Measurements from ENCODE around the gene AXIN1.

AXIN1 gene

GRCh38 chr16:286491-287297 is 65.8 kb downstream of the AXIN1 start:
- peaks cover 5% of the 10 kb centered on the region; the same call in 1 of the 2 replicates for H3K36me3 ChIP-seq (ENCODE audit: insufficient read depth, low read length)
- no peaks in the 10 kb centered on the region for H3K9me3 ChIP-seq (ENCODE audit: insufficient read depth, low read depth, low read length)

GRCh38 chr16:285146-286055 is 67.1 kb downstream of the AXIN1 start:
- H3K4me1 ChIP-seq (ENCODE audit: insufficient read depth, low read length, poor library complexity, severe bottlenecking) = no peaks in the 10 kb centered on the region
- no peak overlapping the region for H3K9ac ChIP-seq (ENCODE audit: low read depth, low read length, poor library complexity, severe bottlenecking)
- H3K4me2 ChIP-seq (ENCODE audit: low read depth, low read length, poor library complexity, severe bottlenecking) = no peak overlapping the region
- H3K9me3 ChIP-seq (ENCODE audit: insufficient read depth, low read depth, low read length) = no peaks in the 10 kb centered on the region
- no peaks in the 10 kb centered on the region for H3K79me2 ChIP-seq (ENCODE audit: insufficient read depth, low read length)
- TF ChIP-seq EZH2phosphoT487 (IDR thresholded peaks at IDR 0.05; ENCODE audit: borderline replicate concordance) (no peak), CTCF (conservative IDR thresholded peaks at IDR 0.05; ENCODE audit: low read length) (no peak)
- no peaks in the 10 kb centered on the region for H4K20me1 ChIP-seq (ENCODE audit: insufficient read depth, low read length, poor library complexity, severe bottlenecking)
- peaks cover 5% of the 10 kb centered on the region; the same call in 1 of the 2 replicates for H3K36me3 ChIP-seq (ENCODE audit: insufficient read depth, low read length)
- no peaks in the 10 kb centered on the region for H3K9me2 ChIP-seq (replicated peaks; ENCODE audit: low read depth, low read length)
- H3K27me3 ChIP-seq (ENCODE audit: insufficient read depth, low read length, poor library complexity, severe bottlenecking) = no peaks in the 10 kb centered on the region
- H2AFZ ChIP-seq (ENCODE audit: low read length) = no peak overlapping the region
- H3F3A ChIP-seq (ENCODE audit: low read depth) = no peaks in the 10 kb centered on the region
- no peak overlapping the region for H3K4me3 ChIP-seq (ENCODE audit: low read length, poor library complexity, severe bottlenecking)

More at GRCh38 chr16:286491-287297, 65.8 kb downstream of the AXIN1 start:
- H4K20me1 ChIP-seq (ENCODE audit: insufficient read depth, low read length, poor library complexity, severe bottlenecking) = no peaks in the 10 kb centered on the region
- no peak overlapping the region for H3K4me2 ChIP-seq (ENCODE audit: low read depth, low read length, poor library complexity, severe bottlenecking)
- no peak overlapping the region for H3K9ac ChIP-seq (ENCODE audit: low read depth, low read length, poor library complexity, severe bottlenecking)
- H3K9me2 ChIP-seq (replicated peaks; ENCODE audit: low read depth, low read length) = no peaks in the 10 kb centered on the region
- TF ChIP-seq EZH2phosphoT487 (IDR thresholded peaks at IDR 0.05; ENCODE audit: borderline replicate concordance) = no peak
- no peaks in the 10 kb centered on the region for H3K79me2 ChIP-seq (ENCODE audit: insufficient read depth, low read length)
- H3F3A ChIP-seq (ENCODE audit: low read depth) = no peaks in the 10 kb centered on the region
- H3K4me1 ChIP-seq (ENCODE audit: insufficient read depth, low read length, poor library complexity, severe bottlenecking) = no peaks in the 10 kb centered on the region
- no peaks in the 10 kb centered on the region for H3K27me3 ChIP-seq (ENCODE audit: insufficient read depth, low read length, poor library complexity, severe bottlenecking)
- no peak overlapping the region for H2AFZ ChIP-seq (ENCODE audit: low read length)
- no peak overlapping the region for H3K4me3 ChIP-seq (ENCODE audit: low read length, poor library complexity, severe bottlenecking)

GRCh38 chr16:284204-285120 is 68.1 kb downstream of the AXIN1 start:
- Histone ChIP-seq H3K4me2 (ENCODE audit: low read depth, low read length, poor library complexity, severe bottlenecking) (no peak overlapping the region), H3K79me2 (ENCODE audit: insufficient read depth, low read length) (no peaks in the 10 kb centered on the region), H3K4me3 (ENCODE audit: low read length, poor library complexity, severe bottlenecking) (no peak overlapping the region), H3K9me3 (ENCODE audit: insufficient read depth, low read depth, low read length) (no peaks in the 10 kb centered on the region), H3F3A (ENCODE audit: low read depth) (no peaks in the 10 kb centered on the region), H4K20me1 (ENCODE audit: insufficient read depth, low read length, poor library complexity, severe bottlenecking) (no peaks in the 10 kb centered on the region), H3K4me1 (ENCODE audit: insufficient read depth, low read length, poor library complexity, severe bottlenecking) (no peaks in the 10 kb centered on the region), H3K9ac (ENCODE audit: low read depth, low read length, poor library complexity, severe bottlenecking) (no peak overlapping the region), H3K9me2 (replicated peaks; ENCODE audit: low read depth, low read length) (no peaks in the 10 kb centered on the region), H3K27me3 (ENCODE audit: insufficient read depth, low read length, poor library complexity, severe bottlenecking) (no peaks in the 10 kb centered on the region), H3K36me3 (ENCODE audit: insufficient read depth, low read length) (peaks cover 5% of the 10 kb centered on the region; the same call in 1 of the 2 replicates), H2AFZ (ENCODE audit: low read length) (no peak overlapping the region)
- no peak for TF ChIP-seq EZH2phosphoT487 (IDR thresholded peaks at IDR 0.05; ENCODE audit: borderline replicate concordance)

Measured in Loucy (cell line).